Ecto neural progenitor cell (in vitro differentiated cells): Measurements from ENCODE around the gene PRSS56.

Source experiments
- DNase-seq: peaks from one replicate; pipeline ENCODE4 v3.0.0-alpha.2; 2018; ENCODE audit warnings: low spot score

PRSS56 gene

DNA sequence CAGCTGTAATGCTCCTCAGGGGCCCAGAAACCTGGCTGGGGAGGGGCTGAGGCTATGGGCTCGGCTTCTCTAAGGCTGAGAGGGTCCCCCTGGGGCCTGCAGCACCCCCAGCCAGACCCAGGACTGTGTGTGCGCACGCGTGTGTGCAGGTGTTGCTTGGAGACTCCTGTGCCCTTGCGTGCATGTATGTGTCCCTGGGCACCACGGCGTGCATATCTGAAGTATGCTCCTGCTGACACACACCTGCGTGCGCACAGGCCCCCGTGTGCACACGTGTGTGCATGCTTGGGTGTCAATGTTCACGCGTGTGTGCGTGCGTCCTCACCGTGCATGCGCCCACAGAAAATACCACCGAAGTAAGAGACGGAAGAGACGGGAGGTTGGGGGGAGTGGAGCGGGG is 17.7 kb upstream of the PRSS56 start:
- DNase-seq: no peak

GRCh38 chr2:232502911-232503808 is 17.0 kb upstream of the PRSS56 start:
- DNase-seq: peak; percentile 82

DNA sequence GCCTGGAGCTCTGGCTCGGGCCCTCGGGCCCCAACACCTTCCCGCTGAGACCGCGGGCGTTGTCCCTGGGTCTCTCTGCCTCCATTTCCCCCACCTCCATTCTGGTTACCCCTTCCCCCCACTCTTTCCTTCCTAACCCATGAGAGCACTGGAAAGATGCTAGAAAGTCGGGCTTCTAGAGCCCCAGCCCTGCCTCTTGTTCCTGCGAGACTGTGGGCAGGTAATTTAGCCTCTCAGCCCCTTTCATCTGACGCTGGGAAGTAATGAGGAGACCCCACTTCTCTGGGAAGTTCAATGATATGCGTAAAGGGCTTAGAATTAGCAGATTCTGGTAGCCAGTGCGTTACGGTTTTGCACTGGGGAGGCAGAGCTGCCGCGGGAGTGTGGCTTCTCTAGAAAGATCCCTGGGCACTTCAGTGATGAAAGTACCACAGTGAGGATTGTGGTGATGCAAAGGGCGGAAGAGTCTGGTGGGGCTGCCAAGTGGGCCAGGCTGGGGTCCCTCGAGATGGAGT is 16.3 kb upstream of the PRSS56 start:
- DNase-seq: no peak

DNA sequence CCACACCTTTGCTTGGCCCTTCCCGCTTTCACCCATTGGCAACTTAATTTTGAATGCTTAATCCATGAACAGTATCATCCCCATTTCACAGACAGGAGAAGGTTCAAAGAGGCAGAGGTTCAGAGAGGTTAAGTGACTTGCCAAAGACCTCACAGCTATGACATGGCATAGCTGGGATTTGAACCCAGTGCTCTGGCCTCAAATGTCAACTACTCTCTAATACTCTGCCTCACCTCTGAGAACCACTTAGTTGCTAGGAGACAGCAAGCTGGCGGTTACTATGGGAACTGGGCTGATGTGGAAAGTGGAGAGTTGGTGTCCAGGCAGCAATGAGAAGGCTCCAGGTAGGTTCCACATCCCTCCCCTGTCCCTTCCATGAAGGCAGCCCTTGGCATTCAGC is 15.8 kb upstream of the PRSS56 start:
- no peak for DNase-seq

GRCh38 chr2:232505856-232506255 is 14.3 kb upstream of the PRSS56 start:
- DNase-seq: no peak

DNA sequence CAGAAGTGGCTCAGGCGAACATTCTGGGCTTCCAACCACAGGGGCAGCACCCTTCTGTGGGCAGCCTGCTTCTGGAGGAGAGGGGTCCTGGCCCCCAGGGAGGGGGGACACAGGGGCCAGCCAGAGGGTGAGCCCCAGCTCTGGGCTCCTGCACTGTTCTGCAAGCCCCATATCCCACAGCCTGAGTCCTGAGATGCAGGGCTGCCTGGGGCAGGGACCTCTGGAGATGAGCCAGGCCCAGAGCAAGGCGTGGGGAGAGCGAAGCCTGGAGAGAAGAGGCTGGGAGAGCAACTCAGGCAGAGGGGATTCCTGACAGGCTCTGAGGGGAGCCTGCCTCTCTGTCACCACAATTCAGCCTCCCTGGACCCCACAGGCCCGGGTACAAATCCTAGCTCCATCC is 13.5 kb upstream of the PRSS56 start:
- DNase-seq: no peak

DNA sequence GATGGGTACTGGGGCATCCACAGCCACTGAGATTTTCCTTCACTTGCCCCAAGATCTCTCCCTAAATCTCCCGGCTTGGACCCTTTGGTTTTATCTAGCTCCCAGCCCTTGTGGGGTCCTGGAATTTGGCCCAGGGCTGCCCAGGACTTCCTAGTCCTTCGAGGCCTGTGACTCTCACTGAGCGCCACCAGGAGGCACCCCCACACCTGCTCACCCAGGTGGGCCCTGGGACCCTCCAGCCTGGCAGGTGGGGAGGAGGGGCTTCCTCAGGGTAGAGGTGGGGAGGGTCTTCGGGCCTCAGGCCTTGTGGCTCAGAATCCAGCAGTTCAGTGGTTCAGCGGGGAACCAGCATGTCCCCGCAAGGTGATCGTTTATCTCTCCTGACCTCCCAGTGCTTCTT is 11.9 kb upstream of the PRSS56 start:
- no peak for DNase-seq

DNA sequence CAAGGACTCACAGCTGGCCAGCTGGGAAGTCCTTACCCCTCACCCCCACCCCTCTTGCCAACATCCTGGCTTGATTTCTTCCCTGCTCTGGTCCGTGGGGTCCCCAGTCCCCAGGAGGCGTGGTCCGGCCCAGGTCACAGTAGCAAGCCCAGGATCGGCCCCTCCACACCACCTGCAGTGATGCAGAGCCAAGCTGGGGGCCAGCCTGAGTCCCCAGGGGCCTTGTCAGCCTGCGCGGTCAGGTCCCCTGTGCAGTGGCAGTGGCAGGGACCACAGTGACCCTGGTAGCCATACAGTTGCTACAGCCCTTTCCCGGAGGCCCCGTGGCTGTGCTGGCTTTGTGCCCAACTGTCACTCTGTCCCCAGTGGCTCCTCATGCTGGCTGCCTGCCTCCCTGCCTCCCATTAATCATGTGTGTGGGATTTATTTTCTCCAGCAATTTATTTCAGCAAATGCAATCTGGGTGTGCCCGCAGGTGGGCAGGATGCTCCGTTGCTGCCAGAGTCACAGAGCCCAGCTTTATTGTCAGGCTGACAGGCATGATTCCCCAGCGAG is 8.8 kb upstream of the PRSS56 start:
- DNase-seq: no peak

DNA sequence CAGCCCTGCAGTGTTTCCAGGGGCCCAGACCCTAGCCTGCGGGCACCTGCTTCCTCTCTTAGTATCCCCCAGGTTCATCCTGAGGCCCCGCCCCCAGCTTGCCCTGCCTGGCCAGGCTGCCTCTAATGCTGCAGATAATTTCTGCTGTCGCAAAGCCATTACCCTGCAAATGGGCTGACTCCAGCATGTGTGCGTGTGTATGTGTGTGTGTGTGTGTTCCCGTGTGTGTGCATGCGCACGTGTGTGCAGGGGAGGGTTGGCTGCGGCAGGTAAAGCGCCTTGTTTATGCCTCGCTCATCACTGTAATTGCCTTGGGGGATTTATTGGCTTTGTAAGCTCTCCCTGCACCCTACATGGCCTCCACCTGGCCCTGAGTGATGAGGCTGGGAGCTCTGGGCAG is 7.6 kb upstream of the PRSS56 start:
- DNase-seq: no peak

GRCh38 chr2:232513353-232513752 is 6.8 kb upstream of the PRSS56 start:
- no peak for DNase-seq

DNA sequence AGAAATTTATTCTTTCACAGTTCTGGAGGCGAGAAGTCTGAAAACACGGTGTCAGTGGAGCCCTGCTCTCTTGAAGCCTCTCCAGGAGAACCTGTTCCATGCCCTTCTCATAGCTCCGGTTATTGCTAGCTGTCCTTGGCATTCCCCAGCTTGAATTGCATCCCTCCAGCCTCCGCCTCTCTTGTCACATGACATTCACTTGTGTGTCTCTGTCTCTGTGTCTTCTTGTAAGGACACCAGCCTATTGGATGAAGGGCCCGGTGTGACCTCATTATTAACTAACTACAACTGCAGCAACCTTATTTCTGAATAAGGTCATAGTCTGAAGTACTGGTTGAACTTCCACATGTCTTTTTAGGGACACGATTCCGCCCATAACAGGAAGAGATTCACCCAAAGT is 4.5 kb upstream of the PRSS56 start:
- DNase-seq: no peak

- no peak for DNase-seq
Observed at GRCh38 chr2:232516551-232516950, 3.6 kb upstream of the PRSS56 start.

GRCh38 chr2:232518844-232519243 is 1.3 kb upstream of the PRSS56 start:
- no peak for DNase-seq

GRCh38 chr2:232520489-232520888 is 301 bp downstream of the PRSS56 start:
- DNase-seq: no peak

DNA sequence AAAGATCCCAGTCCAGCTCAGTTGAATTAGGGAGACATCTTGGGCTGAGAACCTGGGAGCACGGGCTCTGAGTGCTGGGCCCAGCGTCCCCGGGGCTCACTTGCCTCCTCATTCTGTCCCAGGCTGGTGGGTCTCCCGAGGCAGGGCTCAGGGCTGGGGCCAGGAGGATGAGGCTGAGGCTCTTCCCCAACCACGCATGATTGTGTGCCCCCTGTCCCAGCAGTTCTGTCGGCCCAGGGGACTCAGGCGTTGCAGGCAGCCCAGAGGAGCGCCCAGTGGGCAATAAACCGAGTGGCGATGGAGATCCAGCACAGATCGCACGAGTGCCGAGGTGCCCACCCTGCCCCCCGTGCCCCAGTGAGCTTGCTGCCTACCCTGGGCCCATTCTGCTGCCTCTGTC is 910 bp downstream of the PRSS56 start:
- DNase-seq: no peak

DNA sequence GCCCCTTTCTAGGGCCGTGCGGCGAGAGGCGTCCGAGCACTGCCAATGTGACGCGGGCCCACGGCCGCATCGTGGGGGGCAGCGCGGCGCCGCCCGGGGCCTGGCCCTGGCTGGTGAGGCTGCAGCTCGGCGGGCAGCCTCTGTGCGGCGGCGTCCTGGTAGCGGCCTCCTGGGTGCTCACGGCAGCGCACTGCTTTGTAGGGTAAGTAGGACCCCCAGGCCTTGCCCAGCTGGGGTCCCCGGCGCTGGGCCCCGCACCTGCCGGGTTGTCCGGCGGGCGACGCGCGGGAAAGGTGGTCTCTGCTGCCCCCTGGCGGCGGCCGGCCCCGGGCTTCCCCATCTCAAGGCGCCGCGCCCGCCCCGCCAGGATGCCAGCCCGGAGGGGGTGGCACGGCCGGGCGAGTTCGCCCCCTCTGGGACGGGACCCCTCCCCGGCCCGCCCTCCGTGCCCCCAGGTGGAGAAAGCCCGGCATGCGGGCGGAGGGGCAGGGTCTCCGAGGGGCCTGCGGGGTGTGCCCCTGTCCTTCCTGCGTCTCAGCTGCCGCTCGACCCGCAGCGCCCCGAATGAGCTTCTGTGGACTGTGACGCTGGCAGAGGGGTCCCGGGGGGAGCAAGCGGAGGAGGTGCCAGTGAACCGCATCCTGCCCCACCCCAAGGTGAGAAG is 1.9 kb downstream of the PRSS56 start:
- peak; percentile 84 for DNase-seq

DNA sequence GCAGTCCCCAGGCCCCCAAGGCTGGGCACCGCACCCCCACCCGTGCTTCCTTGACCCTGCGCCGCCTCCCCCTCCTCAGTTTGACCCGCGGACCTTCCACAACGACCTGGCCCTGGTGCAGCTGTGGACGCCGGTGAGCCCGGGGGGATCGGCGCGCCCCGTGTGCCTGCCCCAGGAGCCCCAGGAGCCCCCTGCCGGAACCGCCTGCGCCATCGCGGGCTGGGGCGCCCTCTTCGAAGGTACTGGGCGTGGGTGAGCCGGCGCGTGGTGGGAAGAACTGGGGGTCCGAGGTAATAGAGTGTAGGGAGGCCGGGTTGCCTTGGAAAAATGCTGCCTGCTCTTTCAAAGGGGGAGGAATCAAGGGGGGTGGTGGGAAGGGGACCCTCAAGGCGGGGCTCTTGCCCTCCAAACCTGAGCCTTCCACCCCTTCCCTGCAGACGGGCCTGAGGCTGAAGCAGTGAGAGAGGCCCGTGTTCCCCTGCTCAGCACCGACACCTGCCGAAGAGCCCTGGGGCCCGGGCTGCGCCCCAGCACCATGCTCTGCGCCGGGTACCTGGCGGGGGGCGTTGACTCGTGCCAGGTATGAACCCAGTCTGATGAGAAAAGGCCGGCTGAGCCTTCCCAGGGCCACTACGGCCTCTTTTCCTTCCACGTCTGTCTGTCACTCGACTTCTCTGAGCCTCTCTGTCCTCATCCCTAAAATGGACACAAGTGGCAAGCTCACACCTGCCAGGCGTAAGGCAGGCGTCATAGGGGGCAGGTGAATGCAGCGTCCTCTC is 2.6 kb downstream of the PRSS56 start:
- DNase-seq: no peak

- no peak for DNase-seq
Observed at GRCh38 chr2:232523402-232523681, 3.2 kb downstream of the PRSS56 start.

- DNase-seq: peak; percentile 89
Observed at GRCh38 chr2:232523682-232524597, 3.8 kb downstream of the PRSS56 start.

GRCh38 chr2:232524771-232525170 is 4.6 kb downstream of the PRSS56 start:
- DNase-seq: no peak

- no peak for DNase-seq
Observed at GRCh38 chr2:232525199-232525598, 5.0 kb downstream of the PRSS56 start.
